GM21526 (cell line): ENCODE measurements around the gene GSAP.

Experiments used
- ATAC-seq: cut with Tn5 transposase; IDR thresholded peaks from one replicate; pipeline ENCODE4 v1.9.1; 2021; ENCODE audit warnings: moderate library complexity; ENCODE audit not compliant: unreplicated experiment, low FRiP score

Gene GSAP

GRCh38 chr7:77441046-77441445, 24.9 kb upstream of the GSAP start:
- no peak for ATAC-seq

GRCh38 chr7:77439572-77439971, 23.4 kb upstream of the GSAP start:
- no peak for ATAC-seq

GRCh38 chr7:77438131-77438530, 22.0 kb upstream of the GSAP start:
- no peak for ATAC-seq

GRCh38 chr7:77434570-77435275, 18.6 kb upstream of the GSAP start:
- ATAC-seq, result no peak

- ATAC-seq, result no peak
Observed at GRCh38 chr7:77433901-77434300, 17.8 kb upstream of the GSAP start.

GRCh38 chr7:77430927-77431326, 14.8 kb upstream of the GSAP start:
- no peak for ATAC-seq

GRCh38 chr7:77428777-77429231, 12.7 kb upstream of the GSAP start:
- ATAC-seq, result no peak

- no peak for ATAC-seq
Observed at GRCh38 chr7:77427996-77428603, 12.0 kb upstream of the GSAP start.

- no peak for ATAC-seq
Observed at GRCh38 chr7:77426521-77427051, 10.4 kb upstream of the GSAP start.

GRCh38 chr7:77426052-77426404, 9.9 kb upstream of the GSAP start:
- ATAC-seq, result peak; percentile 74

GRCh38 chr7:77425101-77426051, 9.2 kb upstream of the GSAP start:
- ATAC-seq, result peak; percentile 43

GRCh38 chr7:77422500-77422899, 6.4 kb upstream of the GSAP start:
- no peak for ATAC-seq

- no peak for ATAC-seq
Observed at GRCh38 chr7:77420986-77421672, 5.0 kb upstream of the GSAP start.

GRCh38 chr7:77420438-77420837, 4.3 kb upstream of the GSAP start:
- no peak for ATAC-seq

GRCh38 chr7:77419102-77419501, 3.0 kb upstream of the GSAP start:
- no peak for ATAC-seq

- ATAC-seq, result no peak
Observed at GRCh38 chr7:77417801-77418200, 1.7 kb upstream of the GSAP start.

GRCh38 chr7:77416621-77417371, 647 bp upstream of the GSAP start:
- ATAC-seq, result peak; percentile 28

GRCh38 chr7:77415476-77415822, 700 bp downstream of the GSAP start:
- peak; percentile 39 for ATAC-seq

GRCh38 chr7:77413861-77414424, 2.2 kb downstream of the GSAP start:
- no peak for ATAC-seq

- ATAC-seq, result no peak
Observed at GRCh38 chr7:77413128-77413527, 3.0 kb downstream of the GSAP start.
